Keratinocyte (primary cell): ENCODE measurements around the gene KSR1. TPM values are rescaled to one million over a fixed set of nuclear protein-coding genes. Genes with fewer than 3 reads are reported as not detected.

Source experiments
- DNase-seq: peaks from one replicate; pipeline ENCODE4 v3.0.0-alpha.2; 2011; ENCODE audit warnings: low read depth, missing footprints, low spot score
- FAIRE-seq: peaks from 2 replicates; lab custom pipeline; 2011; peaks lifted over from hg19 to GRCh38; lab: Jason Lieb, UNC
- H2AFZ ChIP-seq: 2 replicates; pipeline ENCODE4 v1.6.0; 2012; ENCODE audit warnings: low read length, control low read depth, inconsistent platforms; ENCODE audit not compliant: control insufficient read depth
- H3K27ac ChIP-seq: 2 replicates; pipeline ENCODE4 v1.5.1; 2011; ENCODE audit warnings: low read length; ENCODE audit not compliant: control insufficient read depth, insufficient read depth
- H3K27me3 ChIP-seq: 3 replicates; pipeline ENCODE4 v1.6.0; 2011; ENCODE audit warnings: low read length; ENCODE audit not compliant: control insufficient read depth, insufficient read depth; ENCODE audit errors: extremely low read depth
- H3K36me3 ChIP-seq, 2 experiments: 2 replicates in 1 of 2; 3 replicates in 1 of 2; pipeline ENCODE4 v1.5.1; 2011; ENCODE audit warnings: low read length in 2 of 2, mild to moderate bottlenecking in 1 of 2; ENCODE audit not compliant: control insufficient read depth in 2 of 2, insufficient read depth in 2 of 2; ENCODE audit errors: extremely low read depth in 1 of 2
- H3K4me1 ChIP-seq: 3 replicates; pipeline ENCODE4 v1.5.1; 2011; ENCODE audit warnings: low read length; ENCODE audit not compliant: control insufficient read depth, insufficient read depth; ENCODE audit errors: extremely low read depth
- H3K4me2 ChIP-seq: 3 replicates; pipeline ENCODE4 v1.6.0; 2011; ENCODE audit warnings: low read depth, low read length; ENCODE audit not compliant: control insufficient read depth, insufficient read depth; ENCODE audit errors: extremely low read depth
- H3K4me3 ChIP-seq, 3 experiments: fragments of 200-600 bp in 1 of 3; sonication (generic) in 1 of 3; 2 replicates in 2 of 3; 3 replicates in 1 of 3; pipeline ENCODE4 v1.5.1; 2011 to 2016; ENCODE audit warnings: low read length in 3 of 3, mild to moderate bottlenecking in 3 of 3, control low read depth in 2 of 3, inconsistent platforms in 1 of 3, low read depth in 1 of 3, mixed read lengths in 1 of 3, mixed run types in 1 of 3, moderate library complexity in 1 of 3; ENCODE audit not compliant: control insufficient read depth in 2 of 3, insufficient read depth in 2 of 3; ENCODE audit errors: extremely low read depth in 1 of 3
- H3K79me2 ChIP-seq: 2 replicates; pipeline ENCODE4 v1.6.0; 2012; ENCODE audit warnings: low read length; ENCODE audit not compliant: control insufficient read depth, insufficient read depth
- H3K9ac ChIP-seq: 3 replicates; pipeline ENCODE4 v1.6.0; 2011; ENCODE audit warnings: low read length; ENCODE audit not compliant: control insufficient read depth, insufficient read depth; ENCODE audit errors: extremely low read depth
- H3K9me1 ChIP-seq: 3 replicates; pipeline ENCODE4 v1.6.0; 2011; ENCODE audit warnings: low read length; ENCODE audit not compliant: control insufficient read depth, insufficient read depth; ENCODE audit errors: extremely low read depth
- H3K9me3 ChIP-seq: 2 replicates; pipeline ENCODE4 v1.5.1; 2012; ENCODE audit warnings: low read depth, low read length; ENCODE audit not compliant: control insufficient read depth
- H4K20me1 ChIP-seq: 3 replicates; pipeline ENCODE4 v1.6.0; 2011; ENCODE audit warnings: low read length; ENCODE audit not compliant: control insufficient read depth, insufficient read depth; ENCODE audit errors: extremely low read depth
- EZH2 ChIP-seq: IDR thresholded peaks from one replicate; pipeline ENCODE4 v1.6.1; 2012; ENCODE audit warnings: inconsistent platforms, mild to moderate bottlenecking, low read length, moderate library complexity
- dilution Hi-C: fragments of 300-500 bp; cut with MboI; formaldehyde crosslinking; loops from one replicate; pipeline ENCODE4 v1.7.0; 2020; ENCODE audit warnings: low sequenced_read_pairs; ENCODE audit not compliant: extremely low pct_ligation_motif_present
- polyA plus RNA-seq, 5 experiments: library from polyadenylated mRNA; depleted of rRNA in 3 of 5; stranded (reverse) in 3 of 5; stranded (forward) in 1 of 5; unstranded in 1 of 5; fragments of >200 nt; gene quantifications; 1 replicate in 1 of 5; 2 replicates in 3 of 5; 3 replicates in 1 of 5; pipeline versions ENCODE4 v1.2.1 to v1.2.3, GENCODE V29; 2011 to 2012; ENCODE audit warnings: missing spikeins in 2 of 5, low read depth in 1 of 5, low replicate concordance in 1 of 5
- TF ChIP-seq, protein P1 (sequence below), 3 experiments: IDR thresholded peaks in 1 of 3; conservative IDR thresholded peaks in 1 of 3; optimal IDR thresholded peaks in 1 of 3; 2 replicates in 2 of 3; 3 replicates in 1 of 3; pipeline versions ENCODE3 to v1.5.1; 2011; ENCODE audit warnings: low read length in 3 of 3, mild to moderate bottlenecking in 3 of 3, moderate library complexity in 2 of 3, control low read depth in 1 of 3, inconsistent platforms in 1 of 3; ENCODE audit not compliant: insufficient read depth in 2 of 3; ENCODE audit errors: extremely low read depth in 1 of 3

KSR1 gene
- polyA plus RNA-seq, 1 donor (not counting 4 experiments of a cell fraction or from before 2014, with no cell fraction given) = 1.3 TPM

DNA sequence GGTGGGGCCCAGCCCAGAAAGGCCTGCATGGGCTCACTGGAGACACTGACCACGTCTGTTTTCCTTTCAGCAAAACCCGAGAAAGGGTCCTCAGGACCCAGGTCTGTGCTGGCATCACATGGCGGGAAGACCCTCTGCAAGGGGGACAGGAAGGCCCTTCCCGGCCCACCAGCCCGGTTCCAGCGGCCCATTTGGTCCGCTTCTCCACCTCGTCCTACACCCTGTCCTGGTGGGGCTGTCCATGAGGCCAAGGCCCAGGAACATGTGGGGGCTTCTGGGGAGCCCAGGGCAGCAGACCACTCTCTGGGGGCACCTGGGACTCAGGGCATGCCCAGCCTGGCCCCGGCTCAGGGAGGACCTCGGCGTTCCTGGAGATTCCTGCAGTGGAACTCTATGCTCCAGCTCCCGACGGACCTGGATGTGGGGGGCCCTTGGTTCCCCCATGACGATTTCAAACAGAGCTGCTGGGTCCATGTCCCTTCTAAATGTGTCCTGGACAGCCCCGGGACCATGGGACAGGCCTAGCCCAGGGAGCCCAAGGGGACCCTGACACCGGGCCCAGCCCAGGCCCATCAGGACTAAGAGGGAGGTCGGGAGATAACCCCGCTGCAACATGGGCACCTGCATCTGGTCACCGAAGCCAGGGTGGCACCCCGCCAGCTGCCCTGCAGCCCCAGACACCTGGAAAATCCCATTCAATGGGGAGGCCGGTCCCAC lies 26.4 kb upstream of the KSR1 start:
- H4K20me1 ChIP-seq = no peaks in the 10 kb centered on the region
- no peak overlapping the region for H3K4me3 ChIP-seq
- no peaks in the 10 kb centered on the region for H3K27me3 ChIP-seq
- H2AFZ ChIP-seq = no peak overlapping the region
- no peaks in the 10 kb centered on the region for H3K36me3 ChIP-seq
- H3K4me2 ChIP-seq = no peak overlapping the region
- no peaks in the 10 kb centered on the region for H3K9me3 ChIP-seq
- DNase-seq = no peak
- H3K4me1 ChIP-seq = peaks cover 3% of the 10 kb centered on the region
- dilution Hi-C loops = no loop called here
- H3K9ac ChIP-seq = no peak overlapping the region
- no peaks in the 10 kb centered on the region for H3K79me2 ChIP-seq
- TF ChIP-seq, protein P1, sequence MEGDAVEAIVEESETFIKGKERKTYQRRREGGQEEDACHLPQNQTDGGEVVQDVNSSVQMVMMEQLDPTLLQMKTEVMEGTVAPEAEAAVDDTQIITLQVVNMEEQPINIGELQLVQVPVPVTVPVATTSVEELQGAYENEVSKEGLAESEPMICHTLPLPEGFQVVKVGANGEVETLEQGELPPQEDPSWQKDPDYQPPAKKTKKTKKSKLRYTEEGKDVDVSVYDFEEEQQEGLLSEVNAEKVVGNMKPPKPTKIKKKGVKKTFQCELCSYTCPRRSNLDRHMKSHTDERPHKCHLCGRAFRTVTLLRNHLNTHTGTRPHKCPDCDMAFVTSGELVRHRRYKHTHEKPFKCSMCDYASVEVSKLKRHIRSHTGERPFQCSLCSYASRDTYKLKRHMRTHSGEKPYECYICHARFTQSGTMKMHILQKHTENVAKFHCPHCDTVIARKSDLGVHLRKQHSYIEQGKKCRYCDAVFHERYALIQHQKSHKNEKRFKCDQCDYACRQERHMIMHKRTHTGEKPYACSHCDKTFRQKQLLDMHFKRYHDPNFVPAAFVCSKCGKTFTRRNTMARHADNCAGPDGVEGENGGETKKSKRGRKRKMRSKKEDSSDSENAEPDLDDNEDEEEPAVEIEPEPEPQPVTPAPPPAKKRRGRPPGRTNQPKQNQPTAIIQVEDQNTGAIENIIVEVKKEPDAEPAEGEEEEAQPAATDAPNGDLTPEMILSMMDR (optimal IDR thresholded peaks at IDR 0.05 in 1 of 3, IDR thresholded peaks at IDR 0.05 in 1 of 3, conservative IDR thresholded peaks at IDR 0.05 in 1 of 3; ENCODE audit: extremely low read depth in 1 of 3, insufficient read depth in 2 of 3, low read length in 3 of 3) = no peak
- no peak for TF ChIP-seq EZH2
- H3K27ac ChIP-seq = no peak overlapping the region
- H3K9me1 ChIP-seq = no peaks in the 10 kb centered on the region
- FAIRE-seq = no peak

DNA sequence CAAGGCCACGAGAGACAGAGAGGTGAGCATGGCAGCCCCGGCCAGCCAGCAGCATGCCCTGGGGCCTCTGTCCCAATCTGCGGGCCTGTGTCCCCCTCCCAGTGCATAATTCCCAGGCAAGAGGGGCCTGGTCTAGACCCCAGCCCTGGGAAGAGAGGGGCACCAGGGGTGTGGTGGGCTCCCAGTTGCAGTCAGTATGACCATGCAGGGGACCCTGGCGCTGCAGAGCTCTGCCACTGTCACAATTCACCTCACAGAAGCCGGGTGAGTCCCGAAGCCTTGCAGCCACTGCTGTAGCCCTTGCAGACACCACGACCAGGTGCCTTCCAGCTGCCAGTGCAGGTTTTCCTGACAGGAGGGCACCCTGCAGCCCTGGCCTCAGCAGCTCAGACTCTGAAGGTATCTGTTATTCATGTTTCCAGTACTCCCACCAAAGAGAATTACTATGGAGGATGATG lies 25.8 kb upstream of the KSR1 start:
- TF ChIP-seq EZH2 = no peak
- TF ChIP-seq, protein P1 (optimal IDR thresholded peaks at IDR 0.05 in 1 of 3, IDR thresholded peaks at IDR 0.05 in 1 of 3, conservative IDR thresholded peaks at IDR 0.05 in 1 of 3; ENCODE audit: extremely low read depth in 1 of 3, insufficient read depth in 2 of 3, low read length in 3 of 3) = no peak
- H3K27ac ChIP-seq = no peak overlapping the region
- no peak for FAIRE-seq

More for the DNA sequence above, 25.8 kb upstream of the KSR1 start:
- Histone ChIP-seq H3K9me1 (no peaks in the 10 kb centered on the region), H3K27me3 (no peaks in the 10 kb centered on the region), H3K4me2 (no peak overlapping the region), H4K20me1 (no peaks in the 10 kb centered on the region), H2AFZ (no peak overlapping the region), H3K36me3 (no peaks in the 10 kb centered on the region), H3K4me1 (peaks cover 3% of the 10 kb centered on the region), H3K9me3 (no peaks in the 10 kb centered on the region), H3K9ac (no peak overlapping the region), H3K79me2 (no peaks in the 10 kb centered on the region), H3K4me3 (no peak overlapping the region)
- no peak for DNase-seq
- dilution Hi-C loops = no loop called here
